ENCODE measurements around the gene PIP4K2A. TPM values are rescaled to one million over a fixed set of nuclear protein-coding genes. Genes with fewer than 3 reads are reported as not detected.

PIP4K2A gene
- total and polyA plus RNA-seq, 2 of the 13 experiments (the other 11 are each of a cell fraction or from before 2014, with no cell fraction given): 9.1 to 22.6 TPM

GRCh38 chr10:22649994-22650393 lies 64.4 kb downstream of the PIP4K2A start (continued):
- no peak for TF ChIP-seq CREB1 (IDR thresholded peaks at IDR 0.05)
- TF ChIP-seq CREB1 (CRISPR knock-in tag; IDR thresholded peaks at IDR 0.05): no peak
- TF ChIP-seq SAP130 (CRISPR knock-in tag; IDR thresholded peaks at IDR 0.05; ENCODE audit: low read depth): no peak
- TF ChIP-seq ZSCAN20 (CRISPR knock-in tag; IDR thresholded peaks at IDR 0.05; ENCODE audit: borderline replicate concordance): no peak
- no peak for TF ChIP-seq JDP2 (CRISPR knock-in tag; IDR thresholded peaks at IDR 0.05; ENCODE audit: borderline replicate concordance)
- TF ChIP-seq SAFB2 (CRISPR knock-in tag; IDR thresholded peaks at IDR 0.05; ENCODE audit: borderline replicate concordance, low read depth): no peak

GRCh38 chr10:22649390-22649841 lies 65.0 kb downstream of the PIP4K2A start:
- 84% methylated on average over 9 of the region's 9 CpGs for WGBS (ENCODE audit: low lambda C conversion rate)
- Histone ChIP-seq H3K27ac (ENCODE audit: extremely low read length, insufficient read depth, low read length) (no peak overlapping the region), H2AFZ (ENCODE audit: low read length) (no peak overlapping the region), H4K20me1 (ENCODE audit: insufficient read depth, low read length) (no peaks in the 10 kb centered on the region; the same call in 1 of the 2 replicates), H3K27me3 (ENCODE audit: control insufficient read depth in 1 of 2, insufficient read depth in 2 of 2, low read length in 2 of 2) (no peaks in the 10 kb centered on the region), H3K4me2 (ENCODE audit: low read depth, low read length) (no peak overlapping the region), H3K4me3 (replicated peaks in 1 of 3; ENCODE audit: insufficient read depth in 1 of 3, low read depth in 2 of 3, low read length in 3 of 3) (no peak overlapping the region), H3K9ac (ENCODE audit: insufficient read depth, low read depth, low read length) (no peak overlapping the region), H3K9me3 (ENCODE audit: low read length) (no peaks in the 10 kb centered on the region), H3K79me2 (ENCODE audit: insufficient read depth, low read length) (no peaks in the 10 kb centered on the region), H3K36me3 (replicated peaks in 1 of 2; ENCODE audit: control insufficient read depth in 1 of 2, insufficient read depth in 2 of 2, low read length in 2 of 2) (no peaks in the 10 kb centered on the region), H3K4me1 (ENCODE audit: insufficient read depth, low read length) (peaks cover 7% of the 10 kb centered on the region; the same call in 1 of the 2 replicates)
- ChIA-PET POLR2A (interaction anchor here (0.5 kb wide), 1 partner anchor 1879 kb away, joined by 3 read pairs; no protein-coding TSS in a partner anchor), CTCF (ENCODE audit: low intra/inter-chr PET ratio, low total read pairs) (no interaction called here)
- in situ Hi-C loops (cut with HindIII; ENCODE audit: extremely low pct_ligation_motif_present, low pct_unique_long_range_greater_than_20kb): no loop called here
- BruUV-seq (replicated peaks): no TSS peak
- no peak for ATAC-seq
- FAIRE-seq: no peak
- DNase-seq (ENCODE audit: low spot score): no peak
- intact Hi-C loops (cut with micrococcal nuclease; ENCODE audit: unreplicated experiment): loop anchor here (5.0 kb wide), 1 partner anchor 1572 kb away; no protein-coding TSS in a partner anchor
- TF ChIP-seq ZNF713 (CRISPR knock-in tag; IDR thresholded peaks at IDR 0.05) (no peak), PAXIP1 (CRISPR knock-in tag; conservative IDR thresholded peaks at IDR 0.05) (no peak), ZNF839 (CRISPR knock-in tag; IDR thresholded peaks at IDR 0.05; ENCODE audit: borderline replicate concordance) (no peak), ZNF484 (CRISPR knock-in tag; IDR thresholded peaks at IDR 0.05; ENCODE audit: borderline replicate concordance, low read depth) (no peak), NFAT5 (CRISPR knock-in tag; IDR thresholded peaks at IDR 0.05) (no peak), MAFK (conservative IDR thresholded peaks at IDR 0.05 in 1 of 2, IDR thresholded peaks at IDR 0.05 in 1 of 2; ENCODE audit: low read length in 2 of 2) (no peak), GLMP (CRISPR knock-in tag; IDR thresholded peaks at IDR 0.05; ENCODE audit: borderline replicate concordance) (no peak), MTA3 (CRISPR knock-in tag; IDR thresholded peaks at IDR 0.05) (no peak)
